Chondrocyte (in vitro differentiated cells): ENCODE data around the gene ACLY. TPM values are rescaled to one million over a fixed set of nuclear protein-coding genes. Genes with fewer than 3 reads are reported as not detected.
"Not testable (repeated sequence)": the region's sequence is repeated elsewhere in the genome, so short reads cannot be mapped to it uniquely, and the experiment has no call there.

Experiments
- DNase-seq: peaks from one replicate; pipeline ENCODE4 v3.0.0; 2021; ENCODE audit warnings: mixed read lengths, low spot score
- H3K27ac Mint-ChIP-seq: one replicate; pipeline ENCODE4 v1.8.0; 2021; ENCODE audit warnings: mild to moderate bottlenecking, moderate library complexity, mixed read lengths; ENCODE audit not compliant: unreplicated experiment
- H3K27me3 Mint-ChIP-seq: 2 replicates; pipeline ENCODE4 v1.8.0; 2021; ENCODE audit warnings: low read depth, mixed read lengths
- H3K36me3 Mint-ChIP-seq: 2 replicates; pipeline ENCODE4 v1.8.0; 2021; ENCODE audit warnings: low read depth, mixed read lengths
- H3K4me1 Mint-ChIP-seq: 2 replicates; pipeline ENCODE4 v1.8.0; 2021; ENCODE audit warnings: low read depth, mild to moderate bottlenecking, mixed read lengths
- H3K4me3 Mint-ChIP-seq: one replicate; pipeline ENCODE4 v1.8.0; 2021; ENCODE audit warnings: mild to moderate bottlenecking, moderate library complexity, mixed read lengths; ENCODE audit not compliant: unreplicated experiment
- H3K9me3 Mint-ChIP-seq: 2 replicates; pipeline ENCODE4 v1.8.0; 2021; ENCODE audit warnings: low read depth, mixed read lengths
- total RNA-seq: library from RNA; stranded (reverse); gene quantifications from 3 replicates; pipeline ENCODE4 v1.2.1, GENCODE V29; 2021
- TF ChIP-seq, protein P1 (sequence below): fragments of 200-600 bp; sonication (generic); IDR thresholded peaks from 2 replicates; pipeline ENCODE4 v1.5.0; 2021; ENCODE audit warnings: antibody characterized with exemption, mild to moderate bottlenecking, moderate library complexity

Gene ACLY
- total RNA-seq, 1 donor from 2014 or later: 189 TPM

GRCh38 chr17:41880130-41880529 is 38.6 kb downstream of the ACLY start:
- no peak for DNase-seq
- no peaks in the 10 kb centered on the region for H3K27me3 Mint-ChIP-seq
- H3K4me1 Mint-ChIP-seq: no peaks in the 10 kb centered on the region
- H3K27ac Mint-ChIP-seq: no peak overlapping the region
- H3K36me3 Mint-ChIP-seq: peaks cover 33% of the 10 kb centered on the region
- no peak overlapping the region for H3K4me3 Mint-ChIP-seq
- no peaks in the 10 kb centered on the region for H3K9me3 Mint-ChIP-seq
- TF ChIP-seq, protein P1, sequence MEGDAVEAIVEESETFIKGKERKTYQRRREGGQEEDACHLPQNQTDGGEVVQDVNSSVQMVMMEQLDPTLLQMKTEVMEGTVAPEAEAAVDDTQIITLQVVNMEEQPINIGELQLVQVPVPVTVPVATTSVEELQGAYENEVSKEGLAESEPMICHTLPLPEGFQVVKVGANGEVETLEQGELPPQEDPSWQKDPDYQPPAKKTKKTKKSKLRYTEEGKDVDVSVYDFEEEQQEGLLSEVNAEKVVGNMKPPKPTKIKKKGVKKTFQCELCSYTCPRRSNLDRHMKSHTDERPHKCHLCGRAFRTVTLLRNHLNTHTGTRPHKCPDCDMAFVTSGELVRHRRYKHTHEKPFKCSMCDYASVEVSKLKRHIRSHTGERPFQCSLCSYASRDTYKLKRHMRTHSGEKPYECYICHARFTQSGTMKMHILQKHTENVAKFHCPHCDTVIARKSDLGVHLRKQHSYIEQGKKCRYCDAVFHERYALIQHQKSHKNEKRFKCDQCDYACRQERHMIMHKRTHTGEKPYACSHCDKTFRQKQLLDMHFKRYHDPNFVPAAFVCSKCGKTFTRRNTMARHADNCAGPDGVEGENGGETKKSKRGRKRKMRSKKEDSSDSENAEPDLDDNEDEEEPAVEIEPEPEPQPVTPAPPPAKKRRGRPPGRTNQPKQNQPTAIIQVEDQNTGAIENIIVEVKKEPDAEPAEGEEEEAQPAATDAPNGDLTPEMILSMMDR: no peak

DNA sequence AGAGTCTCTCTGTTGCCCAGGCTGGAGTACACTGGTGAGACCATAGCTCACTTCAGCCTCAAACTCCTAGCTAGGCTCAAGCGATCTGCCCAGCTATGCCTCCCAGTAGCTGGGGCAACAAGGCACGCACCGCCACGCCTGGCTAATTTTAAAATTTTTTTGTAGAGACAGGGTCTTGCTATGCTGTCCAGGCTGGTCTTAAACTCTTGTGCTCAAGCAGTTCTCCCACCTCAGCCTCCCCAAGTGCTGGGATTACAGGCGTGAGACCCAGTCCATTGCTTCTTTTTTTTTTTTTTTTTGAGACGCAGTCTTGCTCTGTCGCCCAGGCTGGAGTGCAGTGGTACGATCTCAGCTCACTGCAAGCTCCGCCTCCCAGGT is 44.5 kb downstream of the ACLY start:
- H3K9me3 Mint-ChIP-seq, DNase-seq, H3K4me3 Mint-ChIP-seq, H3K27me3 Mint-ChIP-seq, H3K4me1 Mint-ChIP-seq, H3K27ac Mint-ChIP-seq: not testable (repeated sequence)
- H3K36me3 Mint-ChIP-seq: peaks cover 42% of the 10 kb centered on the region

DNA sequence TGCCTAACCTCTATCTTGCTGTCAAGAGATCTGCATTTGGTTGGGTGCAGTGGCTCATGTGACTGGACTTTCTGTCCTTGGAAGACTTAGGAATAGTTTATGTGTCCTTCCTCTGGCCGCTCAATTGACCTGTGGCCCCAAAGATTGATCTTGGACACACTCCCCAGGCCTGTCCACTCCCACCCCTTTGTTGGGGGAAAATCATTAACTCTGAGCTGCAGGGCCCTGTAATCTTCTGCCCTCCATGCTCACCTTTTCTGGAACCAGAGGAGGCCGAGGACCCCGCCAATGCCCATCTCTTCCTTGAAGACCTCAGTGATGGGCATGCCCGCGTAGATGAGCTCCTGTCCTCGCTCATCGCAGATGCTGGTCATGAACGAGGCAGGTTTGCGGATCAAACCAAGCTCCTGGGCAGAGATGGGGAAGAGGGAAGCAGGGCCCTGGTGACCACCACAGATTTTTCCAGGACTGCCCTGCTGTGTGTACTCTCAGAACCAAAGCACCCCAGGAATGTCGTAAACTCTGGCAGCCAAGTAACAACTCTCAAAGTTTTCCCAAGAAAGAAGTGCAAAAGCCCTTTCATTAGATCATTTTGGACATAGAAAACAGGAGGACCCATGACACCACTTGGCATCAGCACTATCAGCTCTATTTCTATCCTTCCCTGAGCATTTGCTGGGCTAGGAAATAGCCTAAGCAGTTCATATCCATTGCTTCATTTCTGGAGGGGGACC is 45.0 kb downstream of the ACLY start:
- DNase-seq: no peak
- no peak overlapping the region for H3K27ac Mint-ChIP-seq
- no peaks in the 10 kb centered on the region for H3K4me1 Mint-ChIP-seq
- H3K27me3 Mint-ChIP-seq: no peaks in the 10 kb centered on the region
- TF ChIP-seq, protein P1: no peak
- H3K36me3 Mint-ChIP-seq: peaks cover 42% of the 10 kb centered on the region
- no peak overlapping the region for H3K4me3 Mint-ChIP-seq
- H3K9me3 Mint-ChIP-seq: no peaks in the 10 kb centered on the region

DNA sequence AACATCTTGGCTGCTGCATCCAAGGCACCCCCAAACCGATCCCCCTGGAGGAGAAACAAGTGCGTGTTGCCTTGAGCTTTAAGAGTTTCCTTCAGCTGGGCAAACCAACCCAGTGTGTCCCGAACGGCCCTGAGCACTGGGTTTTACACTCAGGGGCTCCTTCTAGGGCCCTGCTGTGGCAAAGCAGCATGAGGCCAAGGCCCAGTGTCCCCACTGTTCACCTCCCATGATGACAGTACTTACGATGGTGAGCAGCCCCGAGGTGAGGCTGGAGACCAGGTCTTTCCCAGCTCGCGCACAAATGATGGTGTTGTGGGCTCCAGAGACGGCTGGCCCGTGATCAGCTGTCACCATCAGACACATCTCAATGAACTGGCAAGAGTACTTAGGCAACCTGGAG is 47.0 kb downstream of the ACLY start:
- H3K9me3 Mint-ChIP-seq: no peaks in the 10 kb centered on the region

GRCh38 chr17:41870627-41871026 is 48.1 kb downstream of the ACLY start:
- Mint-ChIP-seq H3K27me3 (no peaks in the 10 kb centered on the region), H3K9me3 (no peaks in the 10 kb centered on the region), H3K27ac (peak overlapping the region; percentile 56), H3K36me3 (peaks cover 45% of the 10 kb centered on the region), H3K4me1 (peaks cover 1% of the 10 kb centered on the region), H3K4me3 (no peak overlapping the region)
- DNase-seq: no peak
- TF ChIP-seq, protein P1: no peak

More for the DNA sequence above, 47.0 kb downstream of the ACLY start:
- H3K4me3 Mint-ChIP-seq: no peak overlapping the region
- peaks cover 43% of the 10 kb centered on the region for H3K36me3 Mint-ChIP-seq
- DNase-seq: no peak
- peak overlapping the region; percentile 45 for H3K27ac Mint-ChIP-seq
- H3K27me3 Mint-ChIP-seq: no peaks in the 10 kb centered on the region
- TF ChIP-seq, protein P1: no peak
- H3K4me1 Mint-ChIP-seq: no peaks in the 10 kb centered on the region

DNA sequence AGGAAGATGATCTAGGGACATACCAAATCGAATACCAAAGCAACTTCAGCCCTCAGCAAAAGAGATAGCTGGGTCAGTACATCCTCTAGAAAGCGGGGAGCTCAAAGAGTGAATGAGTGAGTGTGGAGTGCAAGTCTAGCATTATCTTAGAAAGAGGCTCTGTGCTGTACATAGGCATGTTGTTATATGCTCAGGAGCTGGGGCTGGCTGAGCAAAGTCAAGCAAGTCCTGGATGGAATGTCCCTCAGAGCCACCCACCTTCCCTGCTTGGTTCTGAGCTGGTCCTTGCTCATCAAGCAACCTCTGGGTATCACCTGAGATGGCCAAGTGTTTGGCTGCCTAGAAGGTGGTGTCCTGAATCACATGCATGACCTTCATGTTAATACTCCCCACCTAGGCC is 48.7 kb downstream of the ACLY start:
- TF ChIP-seq, protein P1: no peak
- no peak overlapping the region for H3K4me3 Mint-ChIP-seq
- H3K9me3 Mint-ChIP-seq: no peaks in the 10 kb centered on the region
- no peak for DNase-seq
- H3K4me1 Mint-ChIP-seq: peaks cover 4% of the 10 kb centered on the region
- peaks cover 45% of the 10 kb centered on the region for H3K36me3 Mint-ChIP-seq
- H3K27me3 Mint-ChIP-seq: no peaks in the 10 kb centered on the region
- no peak overlapping the region for H3K27ac Mint-ChIP-seq
